H1 (cell line): ENCODE measurements around the gene NTN1. TPM values are rescaled to one million over a fixed set of nuclear protein-coding genes. Genes with fewer than 3 reads are reported as not detected.

Experiments
- CHD7 ChIP-seq: fragments of 300-600 bp; sonication (generic); IDR thresholded peaks from 2 replicates; pipeline ENCODE4 v1.7.1; 2012; ENCODE audit warnings: low read length, moderate library complexity, mild to moderate bottlenecking, inconsistent platforms; ENCODE audit not compliant: insufficient replicate concordance
- polyA plus RNA-seq, 7 experiments: library from polyadenylated mRNA; depleted of rRNA in 3 of 7; stranded (reverse) in 5 of 7; unstranded in 2 of 7; fragments of >200 nt in 5 of 7; fragments of 200-250 nt in 2 of 7; gene quantifications; 1 replicate in 5 of 7; 2 replicates in 1 of 7; 4 replicates in 1 of 7; pipeline versions ENCODE4 v1.2.1 to v1.2.3, GENCODE V29; 2011 to 2013; ENCODE audit warnings: missing spikeins in 2 of 7, mixed read lengths in 2 of 7
- total RNA-seq: library from RNA; stranded (reverse); fragmentation: NEBNext Ultra II Directional; extraction: Animal tissue kit (Norgen Biotek cat#: 25700); gene quantifications from 2 replicates; pipeline ENCODE4 v1.2.1, GENCODE V29; 2021

NTN1 gene
- total and polyA plus RNA-seq, 2 of the 8 experiments (the other 6 are each of a cell fraction or from before 2014, with no cell fraction given), result 2.0 to 2.3 TPM

- no peak for TF ChIP-seq CHD7
These were observed 3.2 kb downstream of the NTN1 start (continued) for GRCh38 chr17:9024497-9024896.
